Activated B cell treated with CpG ODN at 0.5 μM for 24 hours (primary cell): ENCODE data around the gene TM6SF1. TPM values are rescaled to one million over a fixed set of nuclear protein-coding genes. Genes with fewer than 3 reads are reported as not detected.
"Not testable (repeated sequence)": the region's sequence is repeated elsewhere in the genome, so short reads cannot be mapped to it uniquely, and the experiment has no call there.

Experiments
- ATAC-seq: fragments of 200-7000 bp; cut with Tn5 transposase; one replicate; pipeline ENCODE4 v1.10.0; 2021; ENCODE audit warnings: low read depth, mild to moderate bottlenecking, moderate library complexity
- CTCF ChIA-PET: fragments of 350-600 bp; sonication (Branson Sonifier 250); formaldehyde crosslinking; loops from one replicate; lab custom pipeline; 2021; ENCODE audit warnings: antibody characterized with exemption; lab: Charles Lee
- POLR2A ChIA-PET: fragments of 350-600 bp; sonication (Branson Sonifier 250); formaldehyde crosslinking; loops from one replicate; lab custom pipeline; 2021; ENCODE audit warnings: antibody characterized with exemption; lab: Charles Lee
- DNase-seq: peaks from one replicate; pipeline ENCODE4 v3.0.0; 2022
- H3K27ac Mint-ChIP-seq: one replicate; pipeline ENCODE4 v1.8.0; 2020; ENCODE audit warnings: mixed read lengths
- H3K27me3 Mint-ChIP-seq: one replicate; pipeline ENCODE4 v1.8.0; 2021; ENCODE audit warnings: mixed read lengths
- H3K36me3 Mint-ChIP-seq: one replicate; pipeline ENCODE4 v1.8.0; 2021; ENCODE audit warnings: low read depth, mixed read lengths
- H3K4me1 Mint-ChIP-seq: one replicate; pipeline ENCODE4 v1.8.0; 2021; ENCODE audit warnings: mixed read lengths
- H3K4me3 Mint-ChIP-seq: one replicate; pipeline ENCODE4 v1.8.0; 2020; ENCODE audit warnings: mild to moderate bottlenecking, mixed read lengths
- H3K9me3 Mint-ChIP-seq: one replicate; pipeline ENCODE4 v1.8.0; 2020; ENCODE audit warnings: mixed read lengths
- intact Hi-C: fragments of 100-400 bp; cut with micrococcal nuclease; formaldehyde crosslinking; loops from one replicate; pipeline ENCODE4 v1.15.1; 2024
- total RNA-seq: library from RNA; stranded (reverse); gene quantifications from 2 replicates; pipeline ENCODE4 v1.2.3, GENCODE V29; 2022
- TF ChIP-seq, protein P1 (sequence below): fragments of 200-600 bp; IDR thresholded peaks from one replicate; pipeline ENCODE4 v1.8.0; 2022; ENCODE audit warnings: antibody characterized with exemption, mild to moderate bottlenecking

The TM6SF1 gene
- total RNA-seq, 1 donor from 2014 or later = 4.1 TPM

DNA sequence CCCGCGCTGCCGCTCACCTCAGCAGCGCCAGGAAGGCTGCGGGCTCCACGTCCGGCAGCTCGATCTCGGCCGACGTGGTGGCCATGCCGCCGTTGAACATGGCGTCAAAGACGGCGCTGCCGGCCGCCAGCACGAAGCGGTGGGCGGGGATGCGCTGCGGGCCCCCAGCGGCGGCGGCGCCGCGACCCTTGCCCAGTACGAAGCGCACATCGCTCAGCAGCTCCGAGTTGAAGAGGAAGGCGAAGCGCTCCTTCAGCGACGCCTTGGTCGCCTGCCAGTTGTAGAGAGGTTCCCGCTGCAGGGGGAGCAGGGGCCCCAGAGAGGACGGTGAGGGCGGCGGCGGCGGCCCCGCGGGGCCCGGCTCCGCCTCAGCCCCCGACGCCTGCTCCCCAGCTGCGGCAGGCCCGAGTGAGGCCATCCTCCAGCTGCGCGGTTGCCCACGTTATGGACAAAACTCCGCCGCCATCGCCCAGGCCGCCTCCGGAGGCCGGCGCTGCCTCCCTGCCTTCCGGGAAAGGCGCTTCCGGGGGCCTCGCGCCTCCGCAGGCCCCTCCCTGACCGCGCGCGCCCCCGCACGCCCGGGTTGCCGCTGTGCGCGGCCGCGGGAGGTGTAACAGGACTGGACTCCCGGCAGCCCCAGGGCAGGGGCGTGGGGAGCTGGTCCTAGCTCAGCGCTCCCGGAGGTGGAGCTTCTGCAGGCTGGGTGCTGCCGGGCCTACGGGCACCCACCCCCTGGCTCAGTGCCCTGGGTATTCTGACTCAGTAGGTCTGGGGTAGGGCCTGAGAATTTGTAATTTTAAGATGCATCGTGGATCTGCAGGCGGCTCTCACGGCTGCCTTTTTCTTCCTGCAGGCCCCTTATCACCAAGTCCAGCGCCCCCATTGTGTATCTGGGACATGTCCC, 40.5 kb upstream of the TM6SF1 start, which contains the start of gene BTBD1:
BTBD1 (minus strand) TSS at position 519 of the 904 bp plus-strand sequence; CDS start at position 418, 101 bp downstream.
- H3K4me3 Mint-ChIP-seq = peak within 1 kb of the TSS; percentile 87

DNA sequence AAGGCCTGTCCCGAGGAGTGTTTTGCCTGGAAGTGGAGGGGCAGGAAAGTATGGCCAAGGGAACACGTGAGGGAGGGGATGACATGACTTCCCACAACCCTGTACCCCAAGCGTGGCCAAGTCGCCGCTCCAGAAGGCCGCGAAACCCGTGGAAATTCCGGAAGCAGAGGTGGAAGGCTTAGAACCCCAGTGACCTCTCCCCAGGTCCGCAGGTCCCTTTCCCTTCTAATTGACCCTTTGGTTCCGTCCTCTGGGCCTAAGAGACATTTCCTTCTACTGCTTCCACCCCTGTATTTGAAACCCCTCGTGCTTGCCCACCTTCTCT, 39.8 kb upstream of the TM6SF1 start:
- Mint-ChIP-seq H3K4me3 (peak overlapping the region; percentile 87), H3K27me3 (no peaks in the 10 kb centered on the region), H3K36me3 (peaks cover 8% of the 10 kb centered on the region), H3K27ac (peak overlapping the region; percentile 73), H3K4me1 (peaks cover 9% of the 10 kb centered on the region), H3K9me3 (peaks cover 2% of the 10 kb centered on the region)
- POLR2A ChIA-PET = interaction anchor here (0.8 to 3.4 kb wide), 10 partner anchors 11 to 527 kb away, joined by 3 to 24 read pairs (median 8); partner anchors contain the start of genes C15orf40, RAMAC, RPS17 and TM6SF1
- TF ChIP-seq, protein P1, sequence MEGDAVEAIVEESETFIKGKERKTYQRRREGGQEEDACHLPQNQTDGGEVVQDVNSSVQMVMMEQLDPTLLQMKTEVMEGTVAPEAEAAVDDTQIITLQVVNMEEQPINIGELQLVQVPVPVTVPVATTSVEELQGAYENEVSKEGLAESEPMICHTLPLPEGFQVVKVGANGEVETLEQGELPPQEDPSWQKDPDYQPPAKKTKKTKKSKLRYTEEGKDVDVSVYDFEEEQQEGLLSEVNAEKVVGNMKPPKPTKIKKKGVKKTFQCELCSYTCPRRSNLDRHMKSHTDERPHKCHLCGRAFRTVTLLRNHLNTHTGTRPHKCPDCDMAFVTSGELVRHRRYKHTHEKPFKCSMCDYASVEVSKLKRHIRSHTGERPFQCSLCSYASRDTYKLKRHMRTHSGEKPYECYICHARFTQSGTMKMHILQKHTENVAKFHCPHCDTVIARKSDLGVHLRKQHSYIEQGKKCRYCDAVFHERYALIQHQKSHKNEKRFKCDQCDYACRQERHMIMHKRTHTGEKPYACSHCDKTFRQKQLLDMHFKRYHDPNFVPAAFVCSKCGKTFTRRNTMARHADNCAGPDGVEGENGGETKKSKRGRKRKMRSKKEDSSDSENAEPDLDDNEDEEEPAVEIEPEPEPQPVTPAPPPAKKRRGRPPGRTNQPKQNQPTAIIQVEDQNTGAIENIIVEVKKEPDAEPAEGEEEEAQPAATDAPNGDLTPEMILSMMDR = no peak
- ATAC-seq (no peak), DNase-seq (peak; percentile 19)
- intact Hi-C loops = no loop called here
- CTCF ChIA-PET = interaction anchor here (1.0 kb wide), 1 partner anchor 528 kb away, joined by 4 read pairs; the partner anchor contains the start of gene RPS17

More for the DNA sequence above, 40.5 kb upstream of the TM6SF1 start, which contains the start of gene BTBD1:
- intact Hi-C loops = no loop called here
- peak; percentile 86 for DNase-seq
- TF ChIP-seq, protein P1 = no peak
- POLR2A ChIA-PET = interaction anchor here (0.6 to 3.4 kb wide), 12 partner anchors 10 to 1917 kb away, joined by 3 to 24 read pairs (median 8); partner anchors contain the start of genes C15orf40, RAMAC, RPS17 and TM6SF1
- peak; percentile 92 for ATAC-seq
- peak within 1 kb of the TSS; percentile 73 for H3K27ac Mint-ChIP-seq
- no peaks in the 10 kb centered on the region for H3K27me3 Mint-ChIP-seq
- CTCF ChIA-PET = interaction anchor here (0.8 to 1.0 kb wide), 3 partner anchors 9 to 527 kb away, joined by 3 to 4 read pairs (median 4); partner anchors contain the start of genes C15orf40 and RPS17
- peaks cover 9% of the 10 kb centered on the region for H3K4me1 Mint-ChIP-seq
- H3K36me3 Mint-ChIP-seq = peaks cover 8% of the 10 kb centered on the region
- H3K9me3 Mint-ChIP-seq = no peaks in the 10 kb centered on the region

DNA sequence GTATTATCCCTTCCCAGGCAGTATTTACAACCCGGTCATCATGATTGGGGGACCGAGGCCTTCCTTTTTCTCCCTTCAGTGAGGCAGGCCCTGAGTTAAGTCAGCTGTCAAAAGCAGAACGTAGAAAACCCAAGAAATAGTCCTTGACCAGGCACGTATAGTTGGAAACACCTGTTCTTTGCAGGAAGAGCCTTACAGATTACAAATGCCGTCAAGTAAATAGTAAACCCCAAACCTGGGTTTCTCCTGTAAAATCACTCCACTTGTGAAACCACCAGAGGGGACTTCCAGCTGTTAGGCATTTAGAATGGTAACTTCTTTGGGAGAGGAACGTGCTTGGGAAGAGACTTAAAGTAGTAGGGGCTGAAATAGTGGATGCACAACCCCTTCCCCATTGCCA, 39.4 kb upstream of the TM6SF1 start:
- CTCF ChIA-PET = no interaction called here
- DNase-seq = no peak

DNA sequence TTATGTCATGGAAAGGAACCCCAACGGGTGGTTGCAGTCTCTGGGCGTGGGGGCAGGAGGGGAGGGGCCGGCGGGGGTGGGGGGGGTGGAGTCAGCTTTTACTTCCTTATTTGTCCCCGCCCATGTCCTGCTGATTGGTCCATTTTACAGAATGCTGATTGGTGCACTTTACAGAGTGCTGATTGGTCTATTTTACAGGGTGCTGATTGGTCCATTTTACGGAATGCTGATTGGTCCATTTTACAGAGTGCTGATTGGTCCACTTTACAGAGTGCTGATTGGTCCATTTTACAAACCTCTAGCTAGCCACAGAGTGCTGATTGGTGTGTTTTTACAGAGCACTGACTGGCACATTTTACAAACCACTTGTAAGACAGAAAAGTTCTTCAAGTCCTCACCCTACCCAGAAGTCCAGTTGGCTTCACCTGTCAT, 38.2 kb upstream of the TM6SF1 start:
- H3K36me3 Mint-ChIP-seq, H3K27me3 Mint-ChIP-seq, CTCF ChIA-PET, ATAC-seq, H3K4me1 Mint-ChIP-seq, H3K27ac Mint-ChIP-seq, H3K9me3 Mint-ChIP-seq, DNase-seq, intact Hi-C loops, H3K4me3 Mint-ChIP-seq: not testable (repeated sequence)
- POLR2A ChIA-PET = interaction anchor here (3.4 kb wide), 1 partner anchor 39 kb away, joined by 22 read pairs; the partner anchor contains the start of gene TM6SF1

More for the DNA sequence above, 39.4 kb upstream of the TM6SF1 start:
- Mint-ChIP-seq H3K27ac (peak overlapping the region; percentile 73), H3K4me3 (peak overlapping the region; percentile 87), H3K4me1 (peaks cover 9% of the 10 kb centered on the region), H3K9me3 (peaks cover 2% of the 10 kb centered on the region), H3K36me3 (peaks cover 8% of the 10 kb centered on the region), H3K27me3 (no peaks in the 10 kb centered on the region)
- intact Hi-C loops = no loop called here
- no peak for ATAC-seq
- POLR2A ChIA-PET = interaction anchor here (2.8 to 3.4 kb wide), 2 partner anchors 40 to 528 kb away, joined by 18 to 22 read pairs; partner anchors contain the start of genes RPS17 and TM6SF1
- TF ChIP-seq, protein P1 = no peak

DNA sequence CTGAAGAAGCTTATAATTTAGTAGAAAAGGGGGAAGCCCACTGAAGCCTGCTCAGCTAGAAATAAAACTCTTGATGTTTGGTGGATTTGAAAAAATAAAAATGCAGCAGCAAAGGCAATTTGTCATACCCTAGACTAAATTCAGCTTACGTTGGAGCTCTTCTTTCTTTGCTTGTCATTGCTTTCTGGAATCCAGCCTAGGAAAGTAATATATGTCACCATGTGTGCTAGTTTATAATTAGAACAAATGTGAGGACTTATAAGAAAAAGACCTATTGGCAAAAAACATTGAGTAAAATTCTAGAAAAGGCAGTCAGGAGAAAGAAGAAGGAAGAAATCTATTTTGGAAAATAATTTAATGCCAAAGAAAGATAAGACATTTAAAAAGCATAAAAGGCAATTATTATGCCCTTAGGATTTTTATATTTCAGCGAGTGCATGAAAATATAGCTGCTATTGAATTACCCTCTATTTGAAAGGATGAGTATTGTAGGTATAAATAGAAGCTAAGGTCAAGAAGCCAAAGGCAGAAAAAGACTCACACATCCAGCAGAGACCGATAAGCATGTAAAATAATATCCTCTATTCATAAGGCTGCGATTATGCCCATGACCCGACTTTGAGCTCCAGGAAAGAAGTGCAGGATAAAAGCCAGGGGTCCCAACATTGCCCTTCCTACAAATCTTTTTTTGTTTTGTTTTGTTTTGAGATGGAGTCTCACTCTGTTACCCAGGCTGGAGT, 29.8 kb upstream of the TM6SF1 start:
- Mint-ChIP-seq H3K27ac (no peak overlapping the region), H3K4me3 (no peak overlapping the region), H3K4me1 (no peaks in the 10 kb centered on the region), H3K36me3 (peaks cover 2% of the 10 kb centered on the region), H3K9me3 (peaks cover 3% of the 10 kb centered on the region), H3K27me3 (peaks cover 34% of the 10 kb centered on the region)
- intact Hi-C loops = no loop called here
- DNase-seq (no peak), ATAC-seq (no peak)
- CTCF ChIA-PET = no interaction called here
- POLR2A ChIA-PET = no interaction called here
- TF ChIP-seq, protein P1 = no peak
